Keratinocyte (primary cell): ENCODE data around the gene CPTP.

ENCODE experiments used
- CTCF ChIP-seq, 3 experiments: IDR thresholded peaks in 1 of 3; conservative IDR thresholded peaks in 1 of 3; optimal IDR thresholded peaks in 1 of 3; 2 replicates in 2 of 3; 3 replicates in 1 of 3; pipeline versions ENCODE3 to v1.5.1; 2011; ENCODE audit warnings: low read length in 3 of 3, mild to moderate bottlenecking in 3 of 3, moderate library complexity in 2 of 3, control low read depth in 1 of 3, inconsistent platforms in 1 of 3; ENCODE audit not compliant: insufficient read depth in 2 of 3; ENCODE audit errors: extremely low read depth in 1 of 3
- EZH2 ChIP-seq: IDR thresholded peaks from one replicate; pipeline ENCODE4 v1.6.1; 2012; ENCODE audit warnings: inconsistent platforms, mild to moderate bottlenecking, low read length, moderate library complexity

DNA sequence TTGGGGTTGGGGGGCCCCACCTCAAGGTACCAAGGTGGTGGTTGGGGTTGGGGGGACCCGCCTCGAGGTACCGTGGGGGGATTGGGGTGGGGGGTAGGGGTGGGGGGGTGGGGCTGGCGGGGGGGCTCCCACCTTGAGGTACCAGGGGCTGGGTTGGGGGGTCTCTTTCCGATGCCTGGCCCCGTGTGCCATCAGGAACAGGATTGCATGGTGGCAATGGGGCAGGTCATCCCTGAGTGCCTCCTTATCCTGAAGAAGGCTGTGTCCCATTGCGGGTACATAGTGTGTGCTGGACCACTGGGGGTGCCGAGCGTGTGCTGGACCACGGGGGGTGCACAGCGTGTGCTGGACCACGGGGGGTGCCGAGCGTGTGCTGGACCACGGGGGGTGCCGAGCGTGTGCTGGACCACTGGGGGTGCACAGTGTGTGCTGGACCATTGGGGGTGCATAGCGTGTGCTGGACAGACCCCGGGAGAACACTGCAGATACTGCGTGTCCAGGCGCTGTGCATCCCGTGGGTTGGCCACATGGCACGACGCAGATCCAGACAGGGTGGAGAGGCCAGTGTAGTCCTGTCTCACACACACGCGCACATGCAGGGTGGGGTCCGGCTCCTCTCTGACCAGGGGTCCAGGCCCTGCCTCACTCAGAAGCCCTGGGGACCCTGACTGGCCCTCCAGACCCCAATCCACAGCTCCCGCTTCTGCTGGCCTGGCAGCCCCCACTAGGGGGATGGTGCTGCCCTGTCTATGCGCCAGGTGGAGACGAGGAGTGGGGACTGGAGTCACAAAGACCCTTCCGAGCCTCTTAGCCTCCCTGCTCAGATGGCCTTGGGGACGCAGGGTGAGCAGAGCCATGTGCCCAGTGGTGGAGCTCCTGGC, 40.1 kb upstream of the CPTP start:
- TF ChIP-seq EZH2, result no peak
- TF ChIP-seq CTCF (optimal IDR thresholded peaks at IDR 0.05 in 1 of 3, IDR thresholded peaks at IDR 0.05 in 1 of 3, conservative IDR thresholded peaks at IDR 0.05 in 1 of 3; ENCODE audit: extremely low read depth in 1 of 3, insufficient read depth in 2 of 3, low read length in 3 of 3), result no peak
